Stimulated activated CD8-positive, alpha-beta memory T cell treated with anti-CD3 and anti-CD28 coated beads, Interleukin-7, amount 100 ng/mL, for 48 hours (primary cell): ENCODE measurements around the gene ADGRA3.
A peak's percentile ranks its signal among the peaks of the same experiment; 100 is the strongest.

Experiments
- DNase-seq, 2 donors: peaks; one replicate each; pipeline ENCODE4 v3.0.0-alpha.2; 2020; ENCODE audit warnings: low read depth in 1 of 2; ENCODE audit errors: extremely low read depth in 1 of 2

ADGRA3 gene, protein sequence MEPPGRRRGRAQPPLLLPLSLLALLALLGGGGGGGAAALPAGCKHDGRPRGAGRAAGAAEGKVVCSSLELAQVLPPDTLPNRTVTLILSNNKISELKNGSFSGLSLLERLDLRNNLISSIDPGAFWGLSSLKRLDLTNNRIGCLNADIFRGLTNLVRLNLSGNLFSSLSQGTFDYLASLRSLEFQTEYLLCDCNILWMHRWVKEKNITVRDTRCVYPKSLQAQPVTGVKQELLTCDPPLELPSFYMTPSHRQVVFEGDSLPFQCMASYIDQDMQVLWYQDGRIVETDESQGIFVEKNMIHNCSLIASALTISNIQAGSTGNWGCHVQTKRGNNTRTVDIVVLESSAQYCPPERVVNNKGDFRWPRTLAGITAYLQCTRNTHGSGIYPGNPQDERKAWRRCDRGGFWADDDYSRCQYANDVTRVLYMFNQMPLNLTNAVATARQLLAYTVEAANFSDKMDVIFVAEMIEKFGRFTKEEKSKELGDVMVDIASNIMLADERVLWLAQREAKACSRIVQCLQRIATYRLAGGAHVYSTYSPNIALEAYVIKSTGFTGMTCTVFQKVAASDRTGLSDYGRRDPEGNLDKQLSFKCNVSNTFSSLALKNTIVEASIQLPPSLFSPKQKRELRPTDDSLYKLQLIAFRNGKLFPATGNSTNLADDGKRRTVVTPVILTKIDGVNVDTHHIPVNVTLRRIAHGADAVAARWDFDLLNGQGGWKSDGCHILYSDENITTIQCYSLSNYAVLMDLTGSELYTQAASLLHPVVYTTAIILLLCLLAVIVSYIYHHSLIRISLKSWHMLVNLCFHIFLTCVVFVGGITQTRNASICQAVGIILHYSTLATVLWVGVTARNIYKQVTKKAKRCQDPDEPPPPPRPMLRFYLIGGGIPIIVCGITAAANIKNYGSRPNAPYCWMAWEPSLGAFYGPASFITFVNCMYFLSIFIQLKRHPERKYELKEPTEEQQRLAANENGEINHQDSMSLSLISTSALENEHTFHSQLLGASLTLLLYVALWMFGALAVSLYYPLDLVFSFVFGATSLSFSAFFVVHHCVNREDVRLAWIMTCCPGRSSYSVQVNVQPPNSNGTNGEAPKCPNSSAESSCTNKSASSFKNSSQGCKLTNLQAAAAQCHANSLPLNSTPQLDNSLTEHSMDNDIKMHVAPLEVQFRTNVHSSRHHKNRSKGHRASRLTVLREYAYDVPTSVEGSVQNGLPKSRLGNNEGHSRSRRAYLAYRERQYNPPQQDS (N-terminal part only)

GRCh38 chr4:22515888-22516541 is at the start of gene ADGRA3:
Gene ADGRA3, minus strand, starts transcription at chr4:22516066. Its CDS starts 282 bp downstream, at chr4:22515784.
- DNase-seq, result peak in 1 of 2 donors; percentile 4

DNA sequence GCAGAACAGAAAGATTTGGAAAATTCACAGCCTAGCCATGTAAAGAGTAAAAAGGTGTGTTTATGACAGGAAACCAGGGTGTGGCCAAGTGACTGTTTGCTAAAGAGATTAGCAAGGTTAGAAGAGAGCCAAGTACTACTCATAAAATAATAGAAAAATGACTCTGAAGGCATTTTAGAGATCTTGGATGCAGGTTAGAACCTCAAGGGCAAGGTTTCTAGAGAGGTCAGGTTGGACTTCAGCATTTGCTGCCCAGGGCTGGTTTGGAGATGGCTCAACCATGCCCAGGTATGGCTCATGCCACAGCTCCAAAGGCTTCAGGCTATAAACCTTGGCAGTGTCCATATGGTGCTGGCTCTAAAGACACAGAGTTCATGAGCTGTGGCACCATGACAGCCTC is 40.6 kb upstream of the ADGRA3 start:
- no peak for DNase-seq

- DNase-seq, result no peak
Measured at GRCh38 chr4:22554670-22555069, 38.8 kb upstream of the ADGRA3 start.

- DNase-seq, result no peak
Measured at GRCh38 chr4:22553560-22553959, 37.7 kb upstream of the ADGRA3 start.

DNA sequence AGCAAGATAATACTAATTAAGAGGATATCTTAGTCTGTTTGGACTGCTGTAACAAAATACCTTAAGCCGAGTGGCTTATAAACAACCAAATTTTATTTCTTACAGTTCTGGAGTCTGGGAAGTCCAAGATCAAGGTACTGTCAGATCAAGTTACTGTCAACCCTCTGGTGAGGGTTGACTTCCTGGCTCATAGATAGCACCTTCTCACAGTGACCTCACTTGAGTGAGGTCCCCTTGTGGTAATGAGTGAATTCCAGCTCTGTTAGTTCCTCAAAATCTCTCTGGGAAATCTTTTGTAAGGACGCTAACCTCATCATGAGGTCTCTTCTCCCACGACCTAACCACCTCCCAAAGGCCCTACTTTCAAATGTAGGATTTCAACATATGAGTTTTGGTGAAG is 36.9 kb upstream of the ADGRA3 start:
- DNase-seq, result no peak

- no peak for DNase-seq
Measured at GRCh38 chr4:22551550-22551949, 35.7 kb upstream of the ADGRA3 start.

DNA sequence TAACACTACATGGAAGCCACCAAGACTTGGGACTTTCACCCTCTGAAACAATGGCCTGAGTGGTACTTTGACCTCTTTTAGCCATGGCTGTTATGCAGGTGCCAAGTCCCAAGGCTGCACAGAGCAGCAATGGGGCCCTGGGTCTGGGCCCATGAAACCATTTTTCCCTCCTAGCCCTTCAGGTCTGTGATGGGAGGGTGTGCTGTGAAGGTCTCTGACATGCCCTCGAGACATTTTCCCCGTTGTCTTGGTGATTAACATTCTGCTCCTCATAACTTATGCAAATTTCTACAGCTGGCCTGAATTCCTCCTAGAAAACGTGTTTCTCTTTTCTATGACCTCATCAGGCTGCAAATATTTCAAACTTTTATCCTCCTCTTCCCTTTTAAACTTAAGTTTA is 30.4 kb upstream of the ADGRA3 start:
- no peak for DNase-seq

- DNase-seq, result no peak
Measured at GRCh38 chr4:22539251-22539650, 23.4 kb upstream of the ADGRA3 start.

- DNase-seq, result no peak
Measured at GRCh38 chr4:22537864-22538263, 22.0 kb upstream of the ADGRA3 start.

DNA sequence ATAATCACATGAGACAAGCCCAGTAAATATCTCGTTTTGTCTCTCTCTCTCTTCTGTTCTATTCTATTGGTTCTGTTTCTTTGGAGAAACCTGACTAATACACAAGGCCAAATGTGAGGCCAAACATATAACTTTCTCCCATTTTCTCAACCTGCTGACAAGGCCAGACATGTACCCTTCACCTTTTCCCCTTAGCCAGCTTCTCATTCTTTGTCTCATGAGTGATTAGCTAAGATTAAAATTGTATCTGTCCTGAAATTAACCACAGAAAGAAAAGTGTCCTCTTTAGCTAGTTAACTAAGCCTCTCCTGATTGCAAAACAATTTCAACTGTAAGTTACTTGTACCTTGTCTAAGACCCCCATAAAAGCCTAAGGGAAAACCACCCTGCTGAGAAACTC is 18.5 kb upstream of the ADGRA3 start:
- no peak for DNase-seq

DNA sequence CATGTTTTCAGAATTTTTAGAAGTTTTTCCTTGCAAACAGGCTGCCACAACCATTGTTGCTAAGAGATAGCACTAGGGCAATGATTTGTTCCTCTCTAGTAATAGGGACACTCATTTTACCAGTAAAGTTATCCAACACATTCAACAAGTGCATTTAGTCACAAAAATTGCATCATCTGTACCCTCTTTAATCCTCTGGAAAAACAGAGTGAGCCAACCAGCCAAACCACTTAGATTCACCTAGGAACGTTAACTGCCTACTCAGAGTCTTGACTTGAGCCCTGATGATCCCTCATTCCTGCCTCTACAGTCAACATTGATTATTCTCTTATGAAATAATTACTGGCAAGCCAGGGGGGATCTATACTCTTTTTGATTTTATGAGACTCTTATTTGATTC is 17.0 kb upstream of the ADGRA3 start:
- DNase-seq, result no peak

DNA sequence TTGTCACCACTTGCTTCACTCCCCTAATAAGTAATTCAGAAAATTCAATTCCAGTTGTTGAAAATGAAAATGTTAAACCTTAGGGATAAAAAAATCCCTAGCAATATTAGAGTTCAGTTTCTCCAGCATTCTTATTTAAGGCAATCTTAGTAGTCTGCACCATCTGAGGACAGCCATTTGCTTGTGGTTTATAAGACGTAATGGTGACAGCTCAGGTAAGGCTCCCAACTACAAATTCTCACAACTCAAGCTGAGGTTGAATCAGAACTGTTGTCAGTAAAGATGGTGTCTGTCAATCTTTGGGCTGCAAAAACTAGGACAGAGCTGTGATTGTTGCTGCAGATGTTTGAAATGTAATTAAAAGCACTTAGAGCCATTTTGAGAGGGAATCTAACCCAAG is 16.3 kb upstream of the ADGRA3 start:
- no peak for DNase-seq

GRCh38 chr4:22531311-22532019 is 15.6 kb upstream of the ADGRA3 start:
- DNase-seq, result no peak

GRCh38 chr4:22524895-22525294 is 9.0 kb upstream of the ADGRA3 start:
- no peak for DNase-seq

DNA sequence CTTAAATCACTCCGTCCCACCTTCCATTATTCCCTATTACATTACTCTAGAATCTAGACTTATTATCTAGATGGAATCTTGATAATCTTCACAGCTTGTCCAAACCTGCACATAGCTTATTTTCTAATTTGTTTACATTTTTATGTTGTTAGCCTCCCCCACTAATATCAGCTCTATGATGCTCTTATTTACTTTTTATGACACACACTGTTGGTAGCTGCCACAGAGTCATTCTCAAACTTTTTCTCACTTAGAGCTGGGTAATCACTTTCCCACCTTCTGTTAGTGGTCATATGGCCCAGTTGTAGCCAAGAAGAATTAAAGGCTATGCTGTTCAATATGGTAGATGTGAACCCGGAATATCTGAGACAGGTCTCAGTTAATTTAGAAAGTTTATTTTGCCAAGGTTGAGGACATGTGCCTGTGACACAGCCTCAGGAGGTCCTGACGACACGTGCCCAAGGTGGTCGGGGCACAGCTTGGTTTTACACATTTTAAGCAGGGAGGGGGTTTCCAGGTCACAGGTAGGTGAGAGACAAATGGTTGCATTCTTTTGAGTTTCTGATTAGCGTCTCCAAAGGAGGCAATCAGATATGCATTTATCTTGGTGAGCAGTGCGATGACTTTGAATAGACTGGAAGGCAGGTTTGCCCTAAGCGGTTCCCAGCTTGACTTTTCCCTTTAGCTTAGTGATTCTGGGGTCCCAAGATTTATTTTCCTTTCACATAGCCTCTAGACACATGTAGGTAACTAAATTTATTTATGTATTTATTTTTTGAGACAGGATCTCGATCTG is 7.0 kb upstream of the ADGRA3 start:
- DNase-seq, result no peak

- DNase-seq, result no peak
Measured at GRCh38 chr4:22522206-22522605, 6.3 kb upstream of the ADGRA3 start.

- DNase-seq, result no peak
Measured at GRCh38 chr4:22521240-22521639, 5.4 kb upstream of the ADGRA3 start.

- DNase-seq, result peak; percentile 7 to 8
Measured at GRCh38 chr4:22515145-22515887, 550 bp downstream of the ADGRA3 start.

- no peak for DNase-seq
Measured at GRCh38 chr4:22514481-22514880, 1.4 kb downstream of the ADGRA3 start.
